GF-D8 (cell line): Measurements from ENCODE around the gene BUD13.
A peak's percentile ranks its signal among the peaks of the same experiment; 100 is the strongest.

Experiments used
- DNase-seq: peaks from one replicate; lab custom pipeline; 2025; lab: John Stamatoyannopoulos, UW

BUD13 gene

GRCh38 chr11:116792869-116793771 is 20.3 kb upstream of the BUD13 start:
- DNase-seq: no peak

DNA sequence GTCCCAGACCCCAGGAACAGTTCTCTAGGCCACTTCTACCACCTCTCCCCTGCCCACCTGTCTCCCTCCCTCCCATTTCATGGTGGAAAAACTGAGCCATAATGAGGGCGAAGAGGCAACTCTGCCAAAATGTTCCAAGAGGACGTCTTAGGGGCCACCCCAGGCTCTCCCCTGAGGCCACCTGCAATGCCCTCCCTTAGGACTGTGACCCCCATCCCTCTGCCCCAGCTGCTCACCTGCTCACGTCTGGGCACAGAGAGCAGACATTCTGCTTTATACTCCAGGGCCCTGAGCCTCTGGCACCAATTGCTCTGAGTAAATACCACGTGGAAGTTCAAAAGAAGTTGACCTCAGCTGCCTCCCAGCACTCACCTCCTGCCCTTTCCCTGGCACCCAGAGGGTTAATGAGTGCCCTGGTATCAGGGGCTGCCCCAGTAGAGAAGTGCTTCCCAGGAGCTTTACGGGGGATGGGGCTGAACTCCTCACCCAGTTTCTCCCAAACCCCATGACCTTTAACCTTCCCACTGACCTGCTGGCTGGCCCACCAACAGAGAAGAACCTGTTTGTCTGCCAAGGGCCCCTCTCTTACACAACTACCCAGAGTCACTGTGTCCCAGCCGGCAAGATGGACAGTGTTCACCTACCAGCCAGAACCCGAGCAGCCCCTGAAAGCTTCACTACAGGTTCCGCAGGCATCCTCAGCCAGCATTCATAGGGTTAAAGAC is 19.5 kb upstream of the BUD13 start:
- DNase-seq: no peak

DNA sequence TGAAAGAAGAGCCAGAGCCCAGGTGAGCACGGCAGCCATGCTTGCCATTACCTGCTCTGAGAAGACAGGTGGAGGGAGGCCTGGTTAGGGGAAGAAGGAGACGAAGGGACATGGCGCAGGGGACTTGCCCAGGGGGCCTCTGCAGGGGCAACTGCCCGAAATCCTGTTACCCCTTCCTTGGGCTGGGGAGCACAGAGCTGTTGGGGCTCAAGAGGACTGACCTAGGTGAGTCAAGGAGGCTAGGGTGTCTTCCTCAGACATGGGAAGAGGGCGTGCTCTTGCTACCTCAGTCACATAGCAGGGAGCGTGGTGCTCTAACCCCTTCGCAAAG is 19.0 kb upstream of the BUD13 start, which contains the start of gene APOA5:
Gene APOA5 (minus strand): TSS at position 67 of the 331 bp plus-strand sequence. CDS start 19 bp downstream, at position 48.
- DNase-seq: no peak

DNA sequence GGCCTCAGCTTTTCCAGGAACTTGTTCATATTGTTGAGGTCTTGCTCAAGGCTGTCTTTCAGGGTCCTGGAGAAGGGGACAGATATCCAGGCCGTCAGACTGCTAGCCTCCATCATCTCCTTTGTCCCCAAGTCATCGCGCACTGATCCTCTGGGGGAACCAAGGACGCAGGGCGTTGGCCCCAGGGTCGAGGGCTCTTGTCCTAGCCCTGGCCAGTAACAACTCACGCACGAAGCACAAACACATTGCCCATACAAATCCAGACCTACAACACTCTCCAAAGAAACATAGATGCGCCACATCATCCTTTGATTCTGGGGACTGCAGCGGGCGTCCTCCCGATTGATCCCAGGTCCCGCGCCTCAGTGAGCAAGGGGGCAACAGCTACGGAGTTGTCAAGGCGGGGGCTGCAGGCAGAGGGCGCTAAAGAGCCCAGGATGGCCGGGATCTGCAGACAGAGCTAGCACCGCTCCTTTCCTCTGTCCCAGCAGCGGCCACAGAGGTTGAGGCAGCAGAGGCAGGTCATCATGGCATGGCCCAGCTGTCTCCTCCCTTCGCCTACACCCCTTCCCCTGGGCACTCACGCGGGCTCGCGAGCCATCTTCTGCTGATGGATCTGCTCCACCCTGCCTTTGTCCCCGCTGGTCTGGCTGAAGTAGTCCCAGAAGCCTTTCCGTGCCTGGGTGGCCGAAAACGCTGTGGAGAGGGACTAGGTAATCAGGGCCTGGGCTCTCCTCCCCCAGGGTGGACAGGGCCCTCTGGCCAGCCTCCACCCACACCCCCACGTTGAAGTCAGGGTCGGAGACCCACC is 18.4 kb upstream of the BUD13 start:
- DNase-seq: peak; percentile 53

DNA sequence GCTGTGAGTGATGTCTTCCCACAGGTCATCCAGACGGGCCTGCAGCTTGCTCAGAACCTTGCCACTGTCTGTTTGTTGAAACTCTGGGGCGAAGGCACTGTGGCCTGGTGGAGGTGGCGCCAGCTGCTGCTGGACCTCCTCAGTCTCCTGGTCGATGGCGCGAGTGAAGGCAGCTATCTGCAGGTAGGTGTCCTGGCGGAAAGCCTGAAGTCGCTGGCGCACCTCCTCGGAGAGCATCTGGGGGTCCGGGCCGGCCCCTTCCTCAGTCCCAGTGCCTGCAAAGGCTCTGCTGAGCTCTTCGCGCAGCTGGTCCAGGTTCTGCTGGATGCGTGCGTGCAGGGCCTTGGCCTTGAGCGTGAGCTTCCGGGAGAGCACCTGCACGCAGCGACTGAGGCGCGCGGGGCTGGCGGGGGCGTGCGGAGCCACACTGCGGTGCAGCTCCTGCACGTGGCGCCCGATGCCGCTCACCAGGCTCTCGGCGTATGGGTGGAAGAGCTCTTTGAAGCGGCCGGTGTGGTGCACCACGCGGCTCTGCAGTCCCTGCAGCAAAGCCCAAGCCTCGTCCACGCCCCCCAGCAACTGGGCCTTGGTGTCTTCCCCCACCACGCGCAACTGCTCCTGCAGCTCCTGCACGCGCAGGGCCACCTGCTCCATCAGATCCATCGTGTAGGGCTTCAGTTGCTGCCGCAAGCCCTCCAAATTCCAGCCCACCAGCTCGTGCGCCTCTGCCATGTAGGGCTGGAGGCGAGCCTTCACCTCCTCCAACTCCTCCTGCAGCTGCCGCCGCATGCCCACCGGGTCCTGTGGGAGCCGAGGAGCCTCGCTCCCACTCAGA is 17.6 kb upstream of the BUD13 start:
- no peak for DNase-seq

DNA sequence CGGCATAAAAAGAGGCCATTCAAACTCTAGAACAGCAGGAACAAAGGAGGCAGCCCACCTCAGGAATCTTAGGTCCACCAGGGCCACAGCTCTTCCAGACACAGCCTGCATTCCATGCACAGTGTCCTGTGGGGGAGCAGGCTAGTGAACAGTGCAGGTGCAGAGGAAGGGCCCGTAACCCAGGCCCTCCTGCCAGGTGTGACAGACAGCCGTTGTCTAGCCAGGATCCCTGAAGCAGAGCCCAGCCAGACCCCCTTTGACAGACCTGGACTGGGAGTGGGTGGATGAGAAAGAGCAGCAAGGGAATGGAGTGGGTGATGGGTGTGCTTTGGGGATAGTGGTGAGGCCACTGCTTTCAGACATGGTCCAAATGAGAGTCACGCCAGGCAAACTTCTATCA is 16.2 kb upstream of the BUD13 start:
- no peak for DNase-seq

- DNase-seq: no peak
Measured at GRCh38 chr11:116788534-116788933, 15.7 kb upstream of the BUD13 start.

DNA sequence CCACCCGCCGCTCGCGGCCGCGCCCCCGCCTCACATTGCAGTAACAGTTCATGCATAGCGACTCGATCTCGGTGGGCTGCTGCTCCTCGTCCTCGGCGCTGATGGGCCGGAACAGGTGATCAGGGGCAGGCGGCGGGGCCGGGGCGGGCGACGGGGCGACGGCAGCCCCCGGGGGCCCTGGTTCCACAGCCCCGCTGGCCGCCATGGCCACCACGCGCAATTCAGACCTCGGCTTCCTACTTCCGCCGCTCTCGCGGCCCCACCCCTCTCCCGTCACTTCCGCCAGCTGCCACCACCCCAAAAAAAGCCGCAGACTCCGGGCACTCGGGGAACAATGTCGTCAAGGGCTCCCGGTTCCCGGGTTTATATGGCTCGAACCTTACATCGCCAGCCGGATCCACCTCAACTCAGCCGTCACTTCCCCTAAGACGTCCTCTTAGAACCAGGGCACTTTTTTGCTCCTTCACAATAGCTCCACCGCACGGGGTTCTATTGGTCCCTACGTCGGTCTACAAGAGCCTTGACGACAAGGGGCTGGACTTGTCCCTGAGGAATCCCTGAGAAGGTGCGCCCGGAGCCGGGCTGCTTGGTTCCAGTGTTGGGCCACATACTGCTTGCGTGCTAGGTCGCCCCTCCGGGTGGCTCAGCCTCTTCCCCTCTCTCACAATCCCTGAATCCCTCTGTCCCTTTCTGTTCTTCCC is 15.1 kb upstream of the BUD13 start, which contains the start of gene ZPR1:
Gene ZPR1 (minus strand): TSS at position 238 of the 701 bp plus-strand sequence. CDS start 33 bp downstream, at position 205.
- DNase-seq: peak; percentile 68

GRCh38 chr11:116787436-116787785 is 14.6 kb upstream of the BUD13 start:
- DNase-seq: no peak

- no peak for DNase-seq
Measured at GRCh38 chr11:116786966-116787365, 14.2 kb upstream of the BUD13 start.

DNA sequence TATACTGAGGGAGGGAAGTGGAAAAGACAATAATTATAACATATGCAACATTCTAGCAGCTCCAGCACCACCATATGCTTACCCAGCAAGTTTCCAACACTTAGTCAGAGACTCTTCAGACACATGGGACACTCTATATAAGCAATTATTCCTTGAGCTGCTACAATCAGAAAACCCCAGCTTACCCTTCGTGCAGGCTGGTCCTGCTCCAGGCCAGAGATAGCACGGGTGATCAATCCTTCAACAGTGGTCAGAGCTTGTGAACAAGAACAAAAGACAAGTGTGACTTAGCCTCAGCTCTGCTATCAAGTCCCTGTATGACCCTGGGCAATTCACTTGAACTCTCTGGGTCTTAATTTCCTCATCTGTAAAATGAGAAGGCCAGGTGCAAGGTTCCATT is 13.5 kb upstream of the BUD13 start:
- DNase-seq: no peak

GRCh38 chr11:116782728-116783127 is 9.9 kb upstream of the BUD13 start:
- no peak for DNase-seq

GRCh38 chr11:116778556-116778955 is 5.8 kb upstream of the BUD13 start:
- DNase-seq: no peak

DNA sequence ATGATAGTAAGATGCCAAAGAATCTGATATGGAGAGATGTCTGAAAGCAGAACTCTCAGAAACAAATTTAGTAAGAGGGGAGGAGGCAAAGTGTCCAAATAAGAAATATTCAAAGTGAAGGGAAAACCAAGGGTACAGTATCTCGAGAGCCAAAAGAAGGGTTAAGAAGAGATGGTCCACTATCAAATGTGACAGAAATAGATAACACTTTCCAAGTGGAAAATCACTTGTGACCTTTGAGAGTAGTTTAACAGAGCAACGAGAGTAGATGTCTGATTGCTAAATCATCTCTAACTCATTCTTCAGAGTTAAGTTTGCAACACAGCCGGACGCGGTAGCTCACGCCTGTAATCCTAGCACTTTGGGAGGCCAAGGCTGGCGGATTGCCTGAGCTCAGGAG is 4.3 kb upstream of the BUD13 start:
- no peak for DNase-seq

DNA sequence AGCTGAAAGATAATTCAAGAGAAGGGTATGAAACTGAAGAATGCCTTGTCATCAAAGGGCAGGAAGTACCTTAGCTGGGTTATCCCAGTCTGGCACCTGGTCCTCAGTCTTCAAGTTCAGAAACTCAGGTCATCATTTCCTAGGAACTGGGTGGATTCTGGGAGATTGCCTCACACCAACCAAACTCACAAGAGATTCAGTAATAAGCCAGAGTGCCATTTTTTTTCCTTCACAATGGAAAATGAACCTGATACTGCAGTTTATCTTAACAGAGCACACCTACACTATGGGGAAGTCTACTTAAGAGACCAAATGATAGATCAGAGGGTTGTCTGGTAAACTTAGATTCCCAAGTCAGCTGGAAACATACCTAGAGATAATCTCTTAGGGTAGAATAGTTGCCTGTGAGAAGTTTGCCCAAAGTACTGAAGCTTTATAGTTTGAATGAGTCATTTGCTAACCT is 3.8 kb upstream of the BUD13 start:
- no peak for DNase-seq

DNA sequence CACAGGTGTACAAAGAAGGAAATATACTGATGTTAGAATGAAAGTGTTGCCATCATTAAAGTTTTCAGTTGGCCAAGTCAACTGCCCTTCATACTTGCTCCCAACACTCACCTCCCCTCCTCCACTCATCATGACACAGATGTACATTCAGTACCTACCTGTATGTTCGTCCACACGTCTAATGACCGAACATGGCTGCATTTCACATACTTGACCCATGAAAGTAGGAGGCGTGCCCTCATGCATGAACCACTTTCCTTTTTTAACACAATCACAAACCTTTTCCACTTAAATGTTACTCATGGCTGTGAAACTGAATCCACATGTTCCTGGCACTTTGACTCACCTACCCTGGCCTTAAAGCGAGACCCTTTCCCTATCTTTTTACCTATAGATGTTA is 3.2 kb upstream of the BUD13 start:
- no peak for DNase-seq

GRCh38 chr11:116774661-116775060 is 1.9 kb upstream of the BUD13 start:
- DNase-seq: no peak

DNA sequence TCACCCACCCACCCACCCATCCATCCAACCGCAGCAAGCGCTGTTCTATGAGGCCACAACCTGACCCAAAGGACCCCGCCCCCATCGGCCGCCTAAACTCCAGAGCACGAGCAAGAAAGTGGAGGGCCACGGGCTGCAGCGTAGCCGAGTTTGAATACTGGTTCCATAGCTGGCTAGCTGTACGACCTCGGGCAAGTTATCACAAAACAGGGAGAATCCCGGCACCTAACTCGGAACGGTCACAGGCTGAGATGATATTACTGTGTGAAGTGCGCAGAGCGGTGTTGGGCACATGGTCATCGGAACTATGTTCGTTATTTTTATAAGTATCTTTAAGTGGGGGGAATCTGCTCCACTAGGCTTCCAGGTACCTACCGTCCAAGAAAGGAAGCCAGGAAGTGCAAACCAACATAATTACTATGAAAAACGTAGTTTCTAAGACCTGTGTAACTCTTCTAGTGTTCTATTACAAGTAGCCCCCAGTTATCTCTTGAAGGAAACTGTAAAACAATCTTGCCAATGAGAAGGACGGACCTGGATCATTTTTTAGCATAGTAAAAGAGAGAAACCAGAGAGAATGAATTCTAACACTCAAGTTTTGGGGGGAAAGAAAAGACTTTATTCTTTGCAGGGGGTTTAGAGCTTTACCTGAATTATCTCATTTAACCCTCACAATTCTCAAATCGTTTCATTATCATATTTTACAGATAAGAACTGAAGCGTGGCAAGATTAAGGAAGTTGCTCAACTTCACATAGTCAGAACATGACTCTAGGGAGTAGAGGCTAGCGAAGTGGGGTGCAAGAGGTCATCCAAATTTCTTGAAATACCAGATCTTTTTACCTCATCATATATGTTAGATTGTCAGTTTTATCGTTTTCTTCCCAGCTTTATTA is 663 bp upstream of the BUD13 start:
- peak; percentile 96 for DNase-seq

GRCh38 chr11:116771935-116772334 is 852 bp downstream of the BUD13 start:
- DNase-seq: no peak

- DNase-seq: no peak
Measured at GRCh38 chr11:116762132-116762531, 10.7 kb downstream of the BUD13 start.
